GM23338 (cell line): ENCODE measurements around the gene ZEB2. TPM values are rescaled to one million over a fixed set of nuclear protein-coding genes. Genes with fewer than 3 reads are reported as not detected.

Experiments used
- ATAC-seq: fragments of 200-7000 bp; cut with Tn5 transposase; 3 replicates; pipeline ENCODE4 v1.9.1; 2020
- DNase-seq: peaks from one replicate; pipeline ENCODE4 v3.0.0-alpha.2; 2015; ENCODE audit warnings: low spot score
- H2AFZ ChIP-seq: fragments of 200-600 bp; sonication (generic); 2 replicates; pipeline ENCODE4 v1.8.0; 2016; ENCODE audit warnings: antibody characterized with exemption, mild to moderate bottlenecking, moderate library complexity
- H3F3A ChIP-seq: fragments of 200-600 bp; sonication (generic); replicated peaks from 2 replicates; pipeline ENCODE4 v1.8.0; 2017; ENCODE audit warnings: antibody characterized with exemption, mixed run types, low read depth
- H3K27ac ChIP-seq: fragments of 200-600 bp; sonication (generic); 2 replicates; pipeline ENCODE4 v1.6.1; 2016; ENCODE audit warnings: low read depth
- H3K27me3 ChIP-seq: fragments of 200-600 bp; sonication (generic); 2 replicates; pipeline ENCODE4 v1.8.0; 2016; ENCODE audit warnings: mild to moderate bottlenecking, mixed run types, moderate library complexity; ENCODE audit not compliant: insufficient read depth
- H3K36me3 ChIP-seq: fragments of 200-600 bp; sonication (generic); 2 replicates; pipeline ENCODE4 v1.8.0; 2016; ENCODE audit warnings: mild to moderate bottlenecking; ENCODE audit not compliant: insufficient read depth
- H3K4me1 ChIP-seq: fragments of 200-600 bp; sonication (generic); 2 replicates; pipeline ENCODE4 v1.8.0; 2016; ENCODE audit warnings: mild to moderate bottlenecking, moderate library complexity; ENCODE audit not compliant: insufficient read depth
- H3K4me2 ChIP-seq: fragments of 200-600 bp; sonication (generic); 2 replicates; pipeline ENCODE4 v1.7.1; 2017; ENCODE audit warnings: mixed run types
- H3K4me3 ChIP-seq: fragments of 200-600 bp; sonication (generic); 2 replicates; pipeline ENCODE4 v1.6.1; 2016; ENCODE audit warnings: mixed run types
- H3K79me2 ChIP-seq: fragments of 200-600 bp; sonication (generic); replicated peaks from 2 replicates; pipeline ENCODE4 v1.8.0; 2017; ENCODE audit warnings: mild to moderate bottlenecking; ENCODE audit not compliant: insufficient read depth
- H3K9me2 ChIP-seq: fragments of 200-600 bp; sonication (generic); 2 replicates; pipeline ENCODE4 v1.8.0; 2017; ENCODE audit not compliant: insufficient read depth
- H4K20me1 ChIP-seq: fragments of 200-600 bp; sonication (generic); replicated peaks from 2 replicates; pipeline ENCODE4 v1.8.0; 2017; ENCODE audit warnings: mild to moderate bottlenecking; ENCODE audit not compliant: insufficient read depth
- H3K27ac Mint-ChIP-seq: 2 replicates; pipeline ENCODE4 v1.8.0; 2020; ENCODE audit warnings: inconsistent platforms, mild to moderate bottlenecking, moderate library complexity, mixed read lengths
- H3K27me3 Mint-ChIP-seq: 3 replicates; pipeline ENCODE4 v1.8.0; 2022; ENCODE audit warnings: low read depth, mild to moderate bottlenecking, moderate library complexity, mixed read lengths, inconsistent platforms; ENCODE audit not compliant: insufficient read depth, poor library complexity
- H3K36me3 Mint-ChIP-seq: 3 replicates; pipeline ENCODE4 v1.8.0; 2021; ENCODE audit warnings: low read depth, mild to moderate bottlenecking, inconsistent platforms, moderate library complexity, mixed read lengths
- H3K4me1 Mint-ChIP-seq: 3 replicates; pipeline ENCODE4 v1.8.0; 2020; ENCODE audit warnings: mild to moderate bottlenecking, inconsistent platforms, mixed read lengths
- H3K4me3 Mint-ChIP-seq: 3 replicates; pipeline ENCODE4 v1.8.0; 2021; ENCODE audit warnings: moderate library complexity, mild to moderate bottlenecking, inconsistent platforms, mixed read lengths
- H3K9me3 Mint-ChIP-seq: 3 replicates; pipeline ENCODE4 v1.8.0; 2020; ENCODE audit warnings: moderate library complexity, mild to moderate bottlenecking, inconsistent platforms, mixed read lengths
- JUNB ChIP-seq: IDR thresholded peaks from one replicate; pipeline ENCODE4 v1.6.1; 2016; ENCODE audit warnings: antibody characterized with exemption; ENCODE audit not compliant: unreplicated experiment
- NANOG ChIP-seq: IDR thresholded peaks from 2 replicates; pipeline ENCODE4 v1.6.1; 2016; ENCODE audit warnings: antibody characterized with exemption, borderline replicate concordance
- POLR2AphosphoS5 ChIP-seq: IDR thresholded peaks from 2 replicates; pipeline ENCODE4 v1.6.1; 2016; ENCODE audit warnings: antibody characterized with exemption, low read depth
- STAT1 ChIP-seq: IDR thresholded peaks from one replicate; pipeline ENCODE4 v1.6.1; 2016; ENCODE audit warnings: antibody characterized with exemption; ENCODE audit not compliant: unreplicated experiment
- polyA plus RNA-seq: library from polyadenylated mRNA; unstranded; fragments of >200 nt; fragmentation: Nextera tagmentation; extraction: Ambion mirVana; gene quantifications from 2 replicates; pipeline ENCODE4 v1.2.1, GENCODE V29; 2016
- total RNA-seq: library from RNA; depleted of rRNA; stranded (reverse); fragments of >200 nt; shearing (Covaris generic); gene quantifications from 2 replicates; pipeline ENCODE4 v1.2.3, GENCODE V29; 2014
- TF ChIP-seq, protein P1 (sequence below), 2 experiments: fragments of 200-600 bp in 1 of 2; sonication (generic) in 1 of 2; conservative IDR thresholded peaks; 2 replicates each; pipeline versions ENCODE4 v1.5.1 to v1.6.1; 2016 to 2017; ENCODE audit warnings: antibody characterized with exemption in 2 of 2, low read depth in 2 of 2, mild to moderate bottlenecking in 2 of 2, moderate library complexity in 1 of 2
- TF ChIP-seq, protein P2 (sequence below): fragments of 250-450 bp; sonication (Bioruptor Pico); IDR thresholded peaks from 2 replicates; pipeline ENCODE4 v1.5.0; 2020; ENCODE audit warnings: mild to moderate bottlenecking, moderate library complexity

Gene ZEB2
- total and polyA plus RNA-seq, 2 experiments from 2014 or later, result 0.45 TPM; not detected in 1

DNA sequence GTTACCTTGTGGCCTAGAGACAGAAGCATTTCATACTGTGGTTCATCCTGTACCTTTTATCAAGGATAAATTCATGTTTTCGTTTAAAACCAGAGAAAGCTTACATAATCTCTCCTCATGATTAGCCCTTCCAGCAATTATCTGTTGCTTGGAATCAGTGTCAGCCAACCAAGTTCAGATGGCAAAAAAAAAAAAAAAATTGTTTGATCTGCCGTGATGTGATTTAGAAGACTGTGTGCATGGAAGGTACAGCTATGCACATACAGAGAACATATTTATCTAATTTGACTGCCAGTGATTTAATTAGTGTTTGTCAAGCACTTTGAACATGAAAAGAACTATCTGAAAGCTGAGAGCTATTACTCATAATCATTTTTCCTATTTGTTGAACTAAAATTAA is 180.9 kb downstream of the ZEB2 start:
- DNase-seq, result no peak
- Histone ChIP-seq H3F3A (no peaks in the 10 kb centered on the region), H3K4me2 (no peak overlapping the region), H3K36me3 (no peaks in the 10 kb centered on the region), H4K20me1 (no peaks in the 10 kb centered on the region), H3K4me1 (peaks cover 15% of the 10 kb centered on the region), H3K4me3 (no peak overlapping the region), H3K9me2 (no peaks in the 10 kb centered on the region), H2AFZ (no peak overlapping the region), H3K79me2 (no peaks in the 10 kb centered on the region), H3K27ac (no peak overlapping the region), H3K27me3 (peaks cover 1% of the 10 kb centered on the region; the same call in 1 of the 2 replicates)
- peaks cover 11% of the 10 kb centered on the region for H3K4me1 Mint-ChIP-seq
- H3K36me3 Mint-ChIP-seq, result no peaks in the 10 kb centered on the region
- TF ChIP-seq STAT1 (no peak), JUNB (no peak), NANOG (no peak), POLR2AphosphoS5 (no peak)
- TF ChIP-seq, protein P1, sequence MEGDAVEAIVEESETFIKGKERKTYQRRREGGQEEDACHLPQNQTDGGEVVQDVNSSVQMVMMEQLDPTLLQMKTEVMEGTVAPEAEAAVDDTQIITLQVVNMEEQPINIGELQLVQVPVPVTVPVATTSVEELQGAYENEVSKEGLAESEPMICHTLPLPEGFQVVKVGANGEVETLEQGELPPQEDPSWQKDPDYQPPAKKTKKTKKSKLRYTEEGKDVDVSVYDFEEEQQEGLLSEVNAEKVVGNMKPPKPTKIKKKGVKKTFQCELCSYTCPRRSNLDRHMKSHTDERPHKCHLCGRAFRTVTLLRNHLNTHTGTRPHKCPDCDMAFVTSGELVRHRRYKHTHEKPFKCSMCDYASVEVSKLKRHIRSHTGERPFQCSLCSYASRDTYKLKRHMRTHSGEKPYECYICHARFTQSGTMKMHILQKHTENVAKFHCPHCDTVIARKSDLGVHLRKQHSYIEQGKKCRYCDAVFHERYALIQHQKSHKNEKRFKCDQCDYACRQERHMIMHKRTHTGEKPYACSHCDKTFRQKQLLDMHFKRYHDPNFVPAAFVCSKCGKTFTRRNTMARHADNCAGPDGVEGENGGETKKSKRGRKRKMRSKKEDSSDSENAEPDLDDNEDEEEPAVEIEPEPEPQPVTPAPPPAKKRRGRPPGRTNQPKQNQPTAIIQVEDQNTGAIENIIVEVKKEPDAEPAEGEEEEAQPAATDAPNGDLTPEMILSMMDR (conservative IDR thresholded peaks at IDR 0.05; ENCODE audit: low read depth in 2 of 2), result no peak
- TF ChIP-seq, protein P2, sequence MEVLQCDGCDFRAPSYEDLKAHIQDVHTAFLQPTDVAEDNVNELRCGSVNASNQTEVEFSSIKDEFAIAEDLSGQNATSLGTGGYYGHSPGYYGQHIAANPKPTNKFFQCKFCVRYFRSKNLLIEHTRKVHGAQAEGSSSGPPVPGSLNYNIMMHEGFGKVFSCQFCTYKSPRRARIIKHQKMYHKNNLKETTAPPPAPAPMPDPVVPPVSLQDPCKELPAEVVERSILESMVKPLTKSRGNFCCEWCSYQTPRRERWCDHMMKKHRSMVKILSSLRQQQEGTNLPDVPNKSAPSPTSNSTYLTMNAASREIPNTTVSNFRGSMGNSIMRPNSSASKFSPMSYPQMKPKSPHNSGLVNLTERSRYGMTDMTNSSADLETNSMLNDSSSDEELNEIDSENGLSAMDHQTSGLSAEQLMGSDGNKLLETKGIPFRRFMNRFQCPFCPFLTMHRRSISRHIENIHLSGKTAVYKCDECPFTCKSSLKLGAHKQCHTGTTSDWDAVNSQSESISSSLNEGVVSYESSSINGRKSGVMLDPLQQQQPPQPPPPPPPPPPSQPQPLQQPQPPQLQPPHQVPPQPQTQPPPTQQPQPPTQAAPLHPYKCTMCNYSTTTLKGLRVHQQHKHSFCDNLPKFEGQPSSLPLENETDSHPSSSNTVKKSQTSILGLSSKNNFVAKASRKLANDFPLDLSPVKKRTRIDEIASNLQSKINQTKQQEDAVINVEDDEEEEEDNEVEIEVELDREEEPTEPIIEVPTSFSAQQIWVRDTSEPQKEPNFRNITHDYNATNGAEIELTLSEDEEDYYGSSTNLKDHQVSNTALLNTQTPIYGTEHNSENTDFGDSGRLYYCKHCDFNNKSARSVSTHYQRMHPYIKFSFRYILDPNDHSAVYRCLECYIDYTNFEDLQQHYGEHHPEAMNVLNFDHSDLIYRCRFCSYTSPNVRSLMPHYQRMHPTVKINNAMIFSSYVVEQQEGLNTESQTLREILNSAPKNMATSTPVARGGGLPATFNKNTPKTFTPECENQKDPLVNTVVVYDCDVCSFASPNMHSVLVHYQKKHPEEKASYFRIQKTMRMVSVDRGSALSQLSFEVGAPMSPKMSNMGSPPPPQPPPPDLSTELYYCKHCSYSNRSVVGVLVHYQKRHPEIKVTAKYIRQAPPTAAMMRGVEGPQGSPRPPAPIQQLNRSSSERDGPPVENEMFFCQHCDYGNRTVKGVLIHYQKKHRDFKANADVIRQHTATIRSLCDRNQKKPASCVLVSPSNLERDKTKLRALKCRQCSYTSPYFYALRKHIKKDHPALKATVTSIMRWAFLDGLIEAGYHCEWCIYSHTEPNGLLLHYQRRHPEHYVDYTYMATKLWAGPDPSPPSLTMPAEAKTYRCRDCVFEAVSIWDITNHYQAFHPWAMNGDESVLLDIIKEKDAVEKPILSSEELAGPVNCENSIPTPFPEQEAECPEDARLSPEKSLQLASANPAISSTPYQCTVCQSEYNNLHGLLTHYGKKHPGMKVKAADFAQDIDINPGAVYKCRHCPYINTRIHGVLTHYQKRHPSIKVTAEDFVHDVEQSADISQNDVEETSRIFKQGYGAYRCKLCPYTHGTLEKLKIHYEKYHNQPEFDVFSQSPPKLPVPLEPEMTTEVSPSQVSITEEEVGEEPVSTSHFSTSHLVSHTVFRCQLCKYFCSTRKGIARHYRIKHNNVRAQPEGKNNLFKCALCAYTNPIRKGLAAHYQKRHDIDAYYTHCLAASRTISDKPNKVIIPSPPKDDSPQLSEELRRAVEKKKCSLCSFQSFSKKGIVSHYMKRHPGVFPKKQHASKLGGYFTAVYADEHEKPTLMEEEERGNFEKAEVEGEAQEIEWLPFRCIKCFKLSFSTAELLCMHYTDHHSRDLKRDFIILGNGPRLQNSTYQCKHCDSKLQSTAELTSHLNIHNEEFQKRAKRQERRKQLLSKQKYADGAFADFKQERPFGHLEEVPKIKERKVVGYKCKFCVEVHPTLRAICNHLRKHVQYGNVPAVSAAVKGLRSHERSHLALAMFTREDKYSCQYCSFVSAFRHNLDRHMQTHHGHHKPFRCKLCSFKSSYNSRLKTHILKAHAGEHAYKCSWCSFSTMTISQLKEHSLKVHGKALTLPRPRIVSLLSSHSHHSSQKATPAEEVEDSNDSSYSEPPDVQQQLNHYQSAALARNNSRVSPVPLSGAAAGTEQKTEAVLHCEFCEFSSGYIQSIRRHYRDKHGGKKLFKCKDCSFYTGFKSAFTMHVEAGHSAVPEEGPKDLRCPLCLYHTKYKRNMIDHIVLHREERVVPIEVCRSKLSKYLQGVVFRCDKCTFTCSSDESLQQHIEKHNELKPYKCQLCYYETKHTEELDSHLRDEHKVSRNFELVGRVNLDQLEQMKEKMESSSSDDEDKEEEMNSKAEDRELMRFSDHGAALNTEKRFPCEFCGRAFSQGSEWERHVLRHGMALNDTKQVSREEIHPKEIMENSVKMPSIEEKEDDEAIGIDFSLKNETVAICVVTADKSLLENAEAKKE (CRISPR knock-in tag), result no peak
- H3K27me3 Mint-ChIP-seq, result peaks cover 2% of the 10 kb centered on the region
- no peaks in the 10 kb centered on the region for H3K9me3 Mint-ChIP-seq
- no peak overlapping the region for H3K4me3 Mint-ChIP-seq
- no peak for ATAC-seq
- H3K27ac Mint-ChIP-seq, result no peak overlapping the region
